HG03045 (cell line): Measurements from ENCODE around the gene CCR5.
"Not testable (repeated sequence)": the region's sequence is repeated elsewhere in the genome, so short reads cannot be mapped to it uniquely, and the experiment has no call there.

ENCODE experiments used
- ATAC-seq: cut with Tn5 transposase; IDR thresholded peaks from one replicate; pipeline ENCODE4 v1.9.1; 2021; ENCODE audit warnings: mild to moderate bottlenecking, moderate library complexity; ENCODE audit not compliant: unreplicated experiment

CCR5 gene

GRCh38 chr3:46370839-46371518 is at the start of gene CCR5:
Gene CCR5 (plus strand): TSS chr3:46370946. CDS start chr3:46372903, 1,957 bp downstream.
- ATAC-seq = no peak

GRCh38 chr3:46321461-46322104 is 49.2 kb upstream of the CCR5 start:
- ATAC-seq = no peak

- ATAC-seq = no peak
Measured at GRCh38 chr3:46324036-46324435, 46.7 kb upstream of the CCR5 start.

- ATAC-seq = no peak
Measured at GRCh38 chr3:46325645-46326300, 45.0 kb upstream of the CCR5 start.

GRCh38 chr3:46330676-46331075 is 40.1 kb upstream of the CCR5 start:
- not testable (repeated sequence) for ATAC-seq

GRCh38 chr3:46334741-46335478 is 35.8 kb upstream of the CCR5 start:
- no peak for ATAC-seq

GRCh38 chr3:46335541-46335940 is 35.2 kb upstream of the CCR5 start:
- no peak for ATAC-seq

GRCh38 chr3:46337911-46338310 is 32.8 kb upstream of the CCR5 start:
- no peak for ATAC-seq

GRCh38 chr3:46338840-46339239 is 31.9 kb upstream of the CCR5 start:
- no peak for ATAC-seq

- no peak for ATAC-seq
Measured at GRCh38 chr3:46344476-46344875, 26.3 kb upstream of the CCR5 start.

- ATAC-seq = no peak
Measured at GRCh38 chr3:46348823-46349482, 21.8 kb upstream of the CCR5 start.

GRCh38 chr3:46349484-46350261 is 21.1 kb upstream of the CCR5 start:
- peak; percentile 75 for ATAC-seq

GRCh38 chr3:46350262-46350565 is 20.5 kb upstream of the CCR5 start:
- peak; percentile 19 for ATAC-seq

GRCh38 chr3:46351646-46352045 is 19.1 kb upstream of the CCR5 start:
- ATAC-seq = no peak

- no peak for ATAC-seq
Measured at GRCh38 chr3:46353090-46353489, 17.7 kb upstream of the CCR5 start.

- no peak for ATAC-seq
Measured at GRCh38 chr3:46353647-46354410, 16.9 kb upstream of the CCR5 start, which contains the start of gene CCR2. Gene CCR2 (plus strand): TSS chr3:46354111. CDS start chr3:46357528, 3,417 bp downstream.

GRCh38 chr3:46354478-46354877 is 16.3 kb upstream of the CCR5 start:
- ATAC-seq = no peak

GRCh38 chr3:46354984-46355383 is 15.8 kb upstream of the CCR5 start:
- no peak for ATAC-seq

GRCh38 chr3:46356276-46356675 is 14.5 kb upstream of the CCR5 start:
- ATAC-seq = no peak
